GM18502 (cell line): ENCODE measurements around the gene MMUT.
"Not testable (repeated sequence)": the region's sequence is repeated elsewhere in the genome, so short reads cannot be mapped to it uniquely, and the experiment has no call there.

Experiments used
- ATAC-seq: cut with Tn5 transposase; IDR thresholded peaks from one replicate; pipeline ENCODE4 v1.9.1; 2021; ENCODE audit warnings: mild to moderate bottlenecking; ENCODE audit not compliant: unreplicated experiment, poor library complexity

Gene MMUT

GRCh38 chr6:49462927-49463611, at the start of gene MMUT, which contains the start of gene CENPQ:
Gene MMUT (minus strand): TSS chr6:49463253. CDS start chr6:49459466, 3,787 bp downstream.
Gene CENPQ (plus strand): TSS chr6:49463370. CDS start chr6:49470177, 6,807 bp downstream.
- peak; percentile 99 for ATAC-seq

GRCh38 chr6:49509342-49509741, 46.3 kb upstream of the MMUT start:
- ATAC-seq = no peak

DNA sequence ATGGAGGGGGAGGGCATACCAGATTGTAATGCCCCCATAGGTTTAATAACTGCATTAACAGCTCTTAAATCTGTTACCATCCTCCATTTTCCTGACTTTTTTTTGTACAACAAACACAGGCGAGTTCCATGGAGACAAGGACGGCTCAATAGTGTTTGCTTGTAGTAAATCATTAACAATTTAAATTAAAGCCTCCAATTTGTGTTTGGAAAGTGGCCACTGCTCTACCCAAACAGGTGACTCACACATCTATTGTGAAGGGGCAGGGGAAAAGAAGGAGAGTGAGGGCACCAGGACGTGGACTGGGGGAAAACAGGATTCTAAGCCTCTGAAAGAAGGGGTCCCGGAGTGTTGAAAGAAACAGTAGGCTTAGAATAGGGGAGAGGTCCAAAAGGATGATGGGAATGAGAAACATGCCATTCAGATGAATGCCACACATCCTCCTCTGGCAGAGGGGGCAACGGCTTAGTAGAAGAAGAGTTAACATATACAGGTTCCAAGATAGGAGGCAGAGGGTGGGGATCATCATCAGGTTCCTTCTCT, 43.6 kb upstream of the MMUT start:
- ATAC-seq = no peak

DNA sequence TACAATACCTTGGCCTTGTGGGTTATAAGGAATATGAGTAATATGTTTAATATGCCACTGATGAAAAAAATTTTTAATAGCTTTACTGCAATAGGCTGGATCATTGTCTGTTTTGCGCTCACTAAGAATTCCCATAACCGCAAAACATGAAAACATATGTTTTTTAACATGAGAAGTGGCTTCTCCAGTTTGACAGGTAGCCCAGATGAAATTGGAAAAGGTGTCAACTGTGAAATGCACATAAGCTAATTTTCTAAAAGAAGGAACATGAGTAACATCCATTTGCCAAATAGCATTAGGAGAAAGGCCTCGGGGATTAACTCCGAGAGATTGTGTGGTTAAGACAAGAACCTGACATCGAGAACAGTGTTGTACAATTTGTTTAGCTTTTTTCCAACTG, 41.6 kb upstream of the MMUT start:
- ATAC-seq = no peak

GRCh38 chr6:49499623-49500022, 36.6 kb upstream of the MMUT start, which contains the start of gene GLYATL3:
Gene GLYATL3 (plus strand): TSS chr6:49499923. CDS start chr6:49511991, 12,068 bp downstream.
- ATAC-seq = no peak

DNA sequence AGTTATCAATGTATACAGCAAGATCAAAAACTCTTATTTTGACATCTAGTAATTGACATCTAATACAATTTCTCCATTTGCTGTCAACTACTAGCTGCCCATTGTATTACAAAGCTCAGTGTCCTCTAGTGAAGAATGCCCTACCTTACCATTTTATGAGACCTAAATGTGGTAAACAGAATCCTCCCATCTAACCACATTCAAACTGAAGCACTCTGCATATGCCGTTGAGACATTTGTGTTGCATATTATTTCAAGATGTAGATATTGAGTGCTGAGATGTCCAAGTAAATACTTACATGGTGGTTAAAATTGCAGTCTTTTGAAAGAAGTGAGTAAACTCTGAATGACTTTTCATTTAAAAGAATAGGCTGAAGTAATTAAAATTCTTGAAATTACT, 36.1 kb upstream of the MMUT start:
- no peak for ATAC-seq

DNA sequence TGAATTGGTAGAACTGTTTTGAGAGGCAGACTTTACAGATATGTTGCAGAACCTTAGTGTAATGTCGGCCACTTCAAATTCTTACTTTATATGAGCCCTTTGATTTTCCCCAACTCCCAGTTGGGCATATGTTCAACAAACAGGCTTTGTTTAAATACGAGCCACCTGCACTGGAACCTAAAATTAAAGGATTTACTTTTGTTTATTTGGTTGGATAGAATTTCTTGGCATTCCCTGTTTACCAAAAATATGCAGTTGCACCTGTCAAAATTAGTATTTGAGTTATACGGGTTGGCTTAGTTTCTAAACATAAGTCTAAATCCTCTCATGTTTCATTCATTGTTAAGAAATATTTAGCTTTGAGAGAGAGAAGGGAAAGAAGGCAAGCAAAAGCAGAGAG, 34.3 kb upstream of the MMUT start:
- no peak for ATAC-seq

- ATAC-seq = no peak
Measured at GRCh38 chr6:49490633-49491032, 27.6 kb upstream of the MMUT start.

- not testable (repeated sequence) for ATAC-seq
Measured at GRCh38 chr6:49483380-49483779, 20.3 kb upstream of the MMUT start.

DNA sequence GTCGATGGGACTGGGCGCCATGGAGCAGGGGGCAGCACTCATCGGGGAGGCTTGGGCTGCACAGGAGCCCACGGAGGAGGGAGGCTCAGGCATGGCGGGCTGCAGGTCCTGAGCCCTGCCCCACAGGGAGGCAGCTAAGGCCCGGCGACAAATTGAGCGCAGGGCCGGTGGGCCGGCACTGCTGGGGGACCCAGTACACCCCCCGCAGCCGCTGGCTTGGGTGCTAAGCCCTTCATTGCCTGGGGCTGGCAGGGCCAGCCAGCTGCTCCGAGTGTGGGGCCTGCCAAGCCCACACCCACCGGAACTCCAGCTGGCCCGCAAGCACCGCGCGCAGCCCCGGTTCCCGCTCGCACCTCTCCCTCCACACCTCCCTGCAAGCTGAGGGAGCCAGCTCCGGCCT, 18.8 kb upstream of the MMUT start:
- ATAC-seq = not testable (repeated sequence)

GRCh38 chr6:49479308-49479970, 16.4 kb upstream of the MMUT start:
- no peak for ATAC-seq

DNA sequence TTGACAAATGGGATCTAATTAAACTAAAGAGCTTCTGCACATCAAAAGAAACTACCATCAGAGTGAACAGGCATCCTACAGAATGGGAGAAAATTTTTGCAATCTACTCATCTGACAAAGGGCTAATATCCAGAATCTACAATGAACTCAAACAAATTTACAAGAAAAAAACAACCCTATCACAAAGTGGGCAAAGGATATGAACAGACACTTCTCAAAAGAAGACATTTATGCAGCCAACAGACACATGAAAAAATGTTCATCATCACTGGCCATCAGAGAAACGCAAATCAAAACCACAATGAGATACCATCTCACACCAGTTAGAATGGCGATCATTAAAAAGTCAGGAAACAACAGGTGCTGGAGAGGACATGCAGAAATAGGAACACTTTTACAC, 13.5 kb upstream of the MMUT start:
- ATAC-seq = not testable (repeated sequence)

- no peak for ATAC-seq
Measured at GRCh38 chr6:49468042-49468441, 5.0 kb upstream of the MMUT start.

DNA sequence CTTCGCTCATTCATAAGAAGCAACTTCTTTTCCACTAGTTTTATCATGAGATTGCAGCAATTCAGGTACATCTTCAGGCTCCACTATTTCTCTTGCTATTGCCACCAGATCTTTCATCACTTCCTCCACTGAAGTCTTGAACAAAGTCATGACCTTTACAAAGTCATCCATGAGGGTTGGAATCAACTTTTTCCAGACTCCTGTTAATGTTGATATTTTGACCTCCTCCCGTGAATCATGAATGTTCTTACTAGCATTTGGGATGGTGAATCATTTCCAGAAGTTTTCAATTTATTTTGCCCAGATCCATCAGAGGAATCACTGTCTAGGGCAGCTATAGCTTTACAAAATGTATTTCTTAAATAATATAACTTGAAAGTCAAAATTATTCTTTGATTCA, 1.6 kb upstream of the MMUT start:
- ATAC-seq = no peak

DNA sequence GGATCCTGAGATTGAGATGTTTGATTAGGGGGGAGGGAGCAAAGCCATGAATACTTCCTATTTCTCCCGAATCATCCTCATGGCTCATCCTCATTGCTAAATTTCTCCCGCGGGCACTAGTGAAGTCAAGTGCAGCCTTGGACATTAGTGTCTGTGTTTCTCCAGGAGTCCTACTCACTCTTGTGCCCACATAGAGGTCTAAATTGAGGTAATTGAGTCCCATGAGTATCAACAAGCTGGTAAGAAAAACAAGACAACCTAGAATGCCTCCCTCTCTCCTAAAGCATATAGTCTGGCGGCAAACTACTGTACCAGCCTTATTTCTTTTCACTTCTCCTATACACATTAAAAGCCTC, 537 bp upstream of the MMUT start:
- ATAC-seq = peak; percentile 6

GRCh38 chr6:49462599-49462926, 490 bp downstream of the MMUT start:
- ATAC-seq = peak; percentile 14

DNA sequence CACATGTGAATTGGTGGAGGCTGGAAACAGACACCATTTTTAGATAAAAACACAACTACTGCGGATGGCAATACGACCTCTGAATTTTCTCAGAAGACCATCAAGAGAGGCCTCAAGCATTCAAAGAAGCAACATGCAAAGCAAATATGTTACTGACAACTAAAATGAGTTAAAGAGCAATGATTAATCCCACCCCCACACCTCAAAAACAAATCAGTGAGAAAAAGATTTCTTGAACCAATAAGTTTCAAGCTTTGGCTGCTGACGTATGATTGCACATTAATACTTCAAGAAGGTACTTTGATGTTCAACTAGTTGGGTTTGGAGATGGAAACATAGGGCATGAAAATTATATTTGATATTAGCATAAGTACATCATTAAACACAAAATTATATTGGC, 982 bp downstream of the MMUT start:
- ATAC-seq = no peak

GRCh38 chr6:49457771-49458170, 5.3 kb downstream of the MMUT start:
- no peak for ATAC-seq

DNA sequence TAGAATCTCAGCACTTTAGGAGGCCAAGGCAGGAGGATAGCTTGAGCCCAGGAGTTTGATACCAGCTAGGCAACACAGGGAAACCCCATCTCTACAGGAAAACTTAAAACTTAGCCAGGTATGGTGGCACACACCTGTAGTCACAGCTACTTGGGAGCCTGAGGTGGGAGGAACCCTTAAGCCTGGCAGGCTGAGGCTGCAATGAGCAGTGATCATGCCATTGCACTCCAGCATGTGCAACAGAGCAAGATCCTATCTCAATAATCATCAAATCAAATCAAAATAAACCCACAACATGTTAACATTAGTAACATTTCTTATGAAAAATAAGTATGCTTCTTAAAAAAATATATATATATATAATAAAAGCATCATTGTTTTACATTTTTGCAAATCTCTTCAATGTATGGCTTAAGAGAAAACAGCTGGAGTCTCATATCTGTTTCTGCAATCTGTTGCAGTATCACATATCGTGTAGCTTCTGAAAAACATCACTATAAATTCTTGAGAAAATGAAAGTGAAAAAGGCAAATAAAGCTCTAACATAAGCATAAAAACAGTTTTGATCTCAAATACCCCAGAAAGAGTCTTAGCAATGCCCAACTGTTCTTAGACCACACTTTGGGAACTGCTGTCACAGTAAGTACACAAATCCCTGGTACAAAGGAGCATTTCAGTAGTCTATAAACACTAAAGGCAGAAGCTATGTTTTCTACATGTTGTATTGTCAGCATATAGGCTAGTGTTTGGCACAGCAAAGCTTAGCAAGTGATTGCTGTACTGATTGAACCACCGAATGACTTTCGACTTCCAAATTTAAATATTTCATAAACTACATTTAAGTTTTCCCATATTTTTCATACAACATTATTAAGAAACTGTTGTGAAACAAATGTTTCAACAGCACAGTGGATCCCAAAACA, 8.0 kb downstream of the MMUT start:
- ATAC-seq = peak; percentile 86

DNA sequence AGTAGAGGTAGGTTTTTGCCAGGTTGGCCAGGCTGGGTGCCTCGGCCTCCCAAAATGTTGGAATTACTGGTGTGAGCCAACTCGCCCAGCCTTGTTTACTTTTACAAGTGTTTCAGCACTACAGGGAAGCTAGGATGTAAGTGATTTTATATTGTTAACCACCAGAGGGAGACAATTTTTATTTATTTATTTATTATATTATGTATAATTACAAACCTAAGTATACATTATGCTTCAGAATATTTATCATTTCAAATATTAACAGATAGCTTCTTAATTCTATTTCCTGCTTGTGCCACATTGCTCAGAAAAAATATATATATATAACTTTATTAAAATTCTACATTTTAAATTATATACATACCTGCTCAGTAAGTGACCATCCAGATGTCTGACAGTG, 9.8 kb downstream of the MMUT start:
- no peak for ATAC-seq

DNA sequence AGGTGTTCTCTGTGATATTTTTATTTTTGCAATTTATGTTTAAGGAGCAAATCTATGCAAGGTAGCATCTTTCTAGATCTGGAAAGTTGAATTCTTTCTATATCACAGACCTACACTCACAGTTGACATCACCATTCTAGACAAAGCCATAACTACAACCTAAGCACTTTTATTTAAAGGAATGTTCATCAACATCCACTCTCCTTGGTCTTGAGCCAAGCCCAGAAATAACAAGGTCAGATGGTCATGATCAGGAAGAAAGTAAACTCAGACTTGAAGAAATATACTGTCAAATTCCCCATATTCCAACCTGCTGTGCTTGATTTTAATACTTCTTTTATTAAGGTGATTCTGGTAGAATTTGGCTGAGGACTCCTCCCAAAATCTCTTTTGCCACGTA, 32.2 kb downstream of the MMUT start:
- ATAC-seq = no peak
